Measurements from ENCODE around the gene THPO. TPM values are rescaled to one million over a fixed set of nuclear protein-coding genes. Genes with fewer than 3 reads are reported as not detected.

Gene THPO
- total and polyA plus RNA-seq, 10 of the 15 experiments (the other 5 are each of a cell fraction or from before 2014, with no cell fraction given), result not detected

DNA sequence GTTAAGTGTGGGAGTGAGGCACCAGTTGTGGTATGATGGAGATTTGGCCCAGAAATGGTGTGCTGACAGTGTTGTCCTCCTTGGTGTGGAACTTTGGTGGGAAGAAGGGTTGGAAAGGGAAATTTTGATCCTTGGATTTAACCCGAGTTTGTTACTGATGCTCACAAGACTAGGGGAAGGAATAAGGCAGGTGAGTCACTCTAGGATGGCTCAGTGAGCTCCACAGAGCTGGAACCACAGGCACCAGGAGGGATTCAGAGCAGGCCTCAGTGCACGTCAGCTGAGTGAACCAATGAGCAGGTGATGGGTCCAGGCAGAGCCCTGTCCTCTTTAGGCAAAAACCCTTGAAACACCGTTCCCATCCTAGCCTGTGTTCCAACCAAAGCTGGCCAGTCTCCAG lies 13.3 kb upstream of the THPO start:
- ChIA-PET SMC1A (ENCODE audit: uncharacterized antibody, unreplicated experiment) (no interaction called here), RAD21 (ENCODE audit: unreplicated experiment) (no interaction called here), POLR2A (no interaction called here), CTCF (interaction anchor here (1.0 kb wide), 1 partner anchor 20 kb away, joined by 3 read pairs; no protein-coding TSS in a partner anchor)
- H3K4me2 ChIP-seq (ENCODE audit: control insufficient read depth, insufficient read depth), result no peak overlapping the region
- no peaks in the 10 kb centered on the region for H4K20me1 ChIP-seq (ENCODE audit: control insufficient read depth, insufficient read depth)
- in situ Hi-C loops (cut with MboI) (no loop called here), intact Hi-C loops (cut with micrococcal nuclease; ENCODE audit: unreplicated experiment) (no loop called here)
- DNase-seq (ENCODE audit: low read depth, low spot score) (no peak), ATAC-seq (no peak), FAIRE-seq (no peak)
- H3K36me3 ChIP-seq (ENCODE audit: control insufficient read depth in 2 of 2, insufficient read depth in 2 of 2, low read length in 1 of 2), result no peaks in the 10 kb centered on the region
- no peak for TF ChIP-seq RCOR1 (conservative IDR thresholded peaks at IDR 0.05; ENCODE audit: low read depth, low read length)
- H2AFZ ChIP-seq (ENCODE audit: control insufficient read depth, low read depth, low read length), result no peak overlapping the region
- H3K79me2 ChIP-seq (ENCODE audit: control insufficient read depth, insufficient read depth, low read length), result no peaks in the 10 kb centered on the region
- no peaks in the 10 kb centered on the region for H3K4me1 ChIP-seq (ENCODE audit: control insufficient read depth, insufficient read depth, low read length)
- no peak overlapping the region for H3K27ac ChIP-seq (ENCODE audit: control insufficient read depth, insufficient read depth)
- no TSS peak for BruUV-seq (replicated peaks)
- peaks cover 0 to 6% of the 10 kb centered on the region in 2 experiments for H3K27me3 ChIP-seq (replicated peaks in 1 of 2; ENCODE audit: control insufficient read depth in 2 of 2, insufficient read depth in 2 of 2, low read length in 1 of 2)
- H3K4me3 ChIP-seq, result no peak overlapping the region
- H3K9me3 ChIP-seq (replicated peaks; ENCODE audit: control insufficient read depth, insufficient read depth, low read length), result no peaks in the 10 kb centered on the region
- no peak overlapping the region for H3K9ac ChIP-seq (ENCODE audit: control insufficient read depth, insufficient read depth, low read length)
- WGBS (ENCODE audit: insufficient coverage, insufficient replicate concordance, low lambda C conversion rate, missing lambda C conversion rate), result 0% methylated on average over 3 of the region's 3 CpGs

DNA sequence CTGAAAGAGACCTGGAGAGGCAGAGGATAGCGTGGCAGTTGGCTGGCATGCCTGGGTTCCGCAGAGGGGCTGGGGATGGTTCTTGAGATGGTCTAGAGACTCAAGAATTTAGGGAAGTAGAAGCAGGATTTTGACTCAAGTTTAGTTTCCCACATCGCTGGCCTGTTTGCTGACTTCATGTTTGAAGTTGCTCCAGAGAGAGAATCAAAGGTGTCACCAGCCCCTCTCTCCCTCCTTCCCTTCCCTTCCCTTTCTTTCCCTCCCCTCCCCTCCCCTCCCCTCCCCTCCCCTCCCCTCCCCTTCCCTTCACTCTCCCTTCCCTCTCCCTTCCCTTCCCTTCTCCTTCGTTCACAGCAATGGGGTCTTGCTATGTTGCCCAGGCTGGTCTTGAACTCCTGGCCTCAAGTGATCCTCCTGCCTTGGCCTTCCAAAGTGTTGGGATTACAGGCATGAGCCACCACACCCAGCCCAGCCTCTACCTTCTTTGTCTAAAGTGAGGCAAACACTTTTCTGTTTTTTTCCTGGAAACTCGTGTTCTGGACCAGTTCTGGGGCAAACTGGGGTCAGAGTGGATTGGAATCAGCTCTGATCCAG lies 12.0 kb upstream of the THPO start:
- TF ChIP-seq, protein P1, sequence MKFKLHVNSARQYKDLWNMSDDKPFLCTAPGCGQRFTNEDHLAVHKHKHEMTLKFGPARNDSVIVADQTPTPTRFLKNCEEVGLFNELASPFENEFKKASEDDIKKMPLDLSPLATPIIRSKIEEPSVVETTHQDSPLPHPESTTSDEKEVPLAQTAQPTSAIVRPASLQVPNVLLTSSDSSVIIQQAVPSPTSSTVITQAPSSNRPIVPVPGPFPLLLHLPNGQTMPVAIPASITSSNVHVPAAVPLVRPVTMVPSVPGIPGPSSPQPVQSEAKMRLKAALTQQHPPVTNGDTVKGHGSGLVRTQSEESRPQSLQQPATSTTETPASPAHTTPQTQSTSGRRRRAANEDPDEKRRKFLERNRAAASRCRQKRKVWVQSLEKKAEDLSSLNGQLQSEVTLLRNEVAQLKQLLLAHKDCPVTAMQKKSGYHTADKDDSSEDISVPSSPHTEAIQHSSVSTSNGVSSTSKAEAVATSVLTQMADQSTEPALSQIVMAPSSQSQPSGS (IDR thresholded peaks at IDR 0.05; ENCODE audit: low read length), result no peak
- TF ChIP-seq, protein P2, sequence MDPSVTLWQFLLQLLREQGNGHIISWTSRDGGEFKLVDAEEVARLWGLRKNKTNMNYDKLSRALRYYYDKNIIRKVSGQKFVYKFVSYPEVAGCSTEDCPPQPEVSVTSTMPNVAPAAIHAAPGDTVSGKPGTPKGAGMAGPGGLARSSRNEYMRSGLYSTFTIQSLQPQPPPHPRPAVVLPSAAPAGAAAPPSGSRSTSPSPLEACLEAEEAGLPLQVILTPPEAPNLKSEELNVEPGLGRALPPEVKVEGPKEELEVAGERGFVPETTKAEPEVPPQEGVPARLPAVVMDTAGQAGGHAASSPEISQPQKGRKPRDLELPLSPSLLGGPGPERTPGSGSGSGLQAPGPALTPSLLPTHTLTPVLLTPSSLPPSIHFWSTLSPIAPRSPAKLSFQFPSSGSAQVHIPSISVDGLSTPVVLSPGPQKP (IDR thresholded peaks at IDR 0.05; ENCODE audit: low read depth, low read length), result no peak
- TF ChIP-seq ETV6 (conservative IDR thresholded peaks at IDR 0.05 in 1 of 2, IDR thresholded peaks at IDR 0.05 in 1 of 2; ENCODE audit: borderline replicate concordance in 1 of 2, low read depth in 1 of 2), result no peak
- no peak for TF ChIP-seq EP300 (IDR thresholded peaks at IDR 0.05; ENCODE audit: borderline replicate concordance in 1 of 2, control insufficient read depth in 1 of 2, low read depth in 2 of 2, low read length in 2 of 2)
- no peak for TF ChIP-seq BRCA1 (IDR thresholded peaks at IDR 0.05; ENCODE audit: low read depth, low read length)
- no peak for TF ChIP-seq HCFC1 (IDR thresholded peaks at IDR 0.05; ENCODE audit: low read length)
- no peak for TF ChIP-seq LARP7 (IDR thresholded peaks at IDR 0.05)
- CTCF ChIA-PET, result interaction anchor here (1.0 to 1.1 kb wide), 2 partner anchors 15 to 18 kb away, joined by 3 read pairs; no protein-coding TSS in a partner anchor
- DNase-seq (ENCODE audit: low read depth, low spot score) (no peak), FAIRE-seq (no peak), ATAC-seq (no peak)
- no peaks in the 10 kb centered on the region for H3K36me3 ChIP-seq (ENCODE audit: control insufficient read depth in 2 of 2, insufficient read depth in 2 of 2, low read length in 1 of 2)
- WGBS (ENCODE audit: insufficient coverage, insufficient replicate concordance, low lambda C conversion rate, missing lambda C conversion rate), result 15% methylated on average over 4 of the region's 5 CpGs
- H2AFZ ChIP-seq (ENCODE audit: control insufficient read depth, low read depth, low read length), result no peak overlapping the region
- H3K9me3 ChIP-seq (replicated peaks; ENCODE audit: control insufficient read depth, insufficient read depth, low read length), result no peaks in the 10 kb centered on the region
- H3K4me2 ChIP-seq (ENCODE audit: control insufficient read depth, insufficient read depth), result no peak overlapping the region
- no peaks in the 10 kb centered on the region for H3K4me1 ChIP-seq (ENCODE audit: control insufficient read depth, insufficient read depth, low read length)
- no TSS peak for BruUV-seq (replicated peaks)
- no peaks in the 10 kb centered on the region for H4K20me1 ChIP-seq (ENCODE audit: control insufficient read depth, insufficient read depth)
- intact Hi-C loops (cut with micrococcal nuclease; ENCODE audit: unreplicated experiment), result no loop called here
- RAD21 ChIA-PET (ENCODE audit: unreplicated experiment), result no interaction called here
- POLR2A ChIA-PET, result no interaction called here
- H3K27ac ChIP-seq (ENCODE audit: control insufficient read depth, insufficient read depth), result no peak overlapping the region
- H3K9ac ChIP-seq (ENCODE audit: control insufficient read depth, insufficient read depth, low read length), result no peak overlapping the region
- no peaks in the 10 kb centered on the region for H3K79me2 ChIP-seq (ENCODE audit: control insufficient read depth, insufficient read depth, low read length)
- H3K27me3 ChIP-seq (replicated peaks in 1 of 2; ENCODE audit: control insufficient read depth in 2 of 2, insufficient read depth in 2 of 2, low read length in 1 of 2), result peaks cover 0 to 4% of the 10 kb centered on the region in 2 experiments
- in situ Hi-C loops (cut with MboI), result no loop called here
- SMC1A ChIA-PET (ENCODE audit: uncharacterized antibody, unreplicated experiment), result interaction anchor here (0.6 kb wide), 1 partner anchor 222 kb away, joined by 3 read pairs; no protein-coding TSS in a partner anchor
- no peak overlapping the region for H3K4me3 ChIP-seq
